Caki2 (cell line): ENCODE results near the gene F12. TPM values are rescaled to one million over a fixed set of nuclear protein-coding genes. Genes with fewer than 3 reads are reported as not detected.

Source experiments
- DNase-seq: peaks from one replicate; pipeline ENCODE4 v3.0.0-alpha.2; 2015; ENCODE audit warnings: low read depth
- in situ Hi-C: cut with HindIII; loops from 2 replicates; pipeline ENCODE4 v1.10.0; 2016; ENCODE audit warnings: low sequenced_read_pairs, low pct_unique_long_range_greater_than_20kb, mixed read lengths
- total RNA-seq: library from RNA; depleted of rRNA; stranded (reverse); fragments of >200 nt; shearing (Covaris generic); gene quantifications from 2 replicates; pipeline ENCODE4 v1.2.3, GENCODE V29; 2014; ENCODE audit warnings: low replicate concordance; rRNA removed

The F12 gene
- total RNA-seq, result 39.4 and 58.6 TPM in 2 replicates

- in situ Hi-C loops, result no loop called here
Measured at GRCh38 chr5:177409043-177409801, at the start of gene F12. TSS of gene F12 (minus strand) at chr5:177409564. CDS start at chr5:177409527, 37 bp downstream.

GRCh38 chr5:177458912-177459350, 49.6 kb upstream of the F12 start:
- in situ Hi-C loops, result no loop called here
- no peak for DNase-seq

More at GRCh38 chr5:177409043-177409801, at the start of gene F12:
- no peak for DNase-seq

- DNase-seq, result no peak
- in situ Hi-C loops, result no loop called here
Measured at GRCh38 chr5:177457852-177458681, 48.7 kb upstream of the F12 start.

GRCh38 chr5:177456976-177457851, 47.9 kb upstream of the F12 start:
- peak; percentile 97 for DNase-seq
- in situ Hi-C loops, result no loop called here

- in situ Hi-C loops, result no loop called here
- no peak for DNase-seq
Measured at GRCh38 chr5:177456591-177456964, 47.2 kb upstream of the F12 start.

GRCh38 chr5:177455661-177456590, 46.6 kb upstream of the F12 start:
- in situ Hi-C loops, result no loop called here
- DNase-seq, result peak; percentile 77

GRCh38 chr5:177455036-177455660, 45.8 kb upstream of the F12 start:
- in situ Hi-C loops, result no loop called here
- DNase-seq, result peak; percentile 90

- in situ Hi-C loops, result no loop called here
- peak; percentile 92 for DNase-seq
Measured at GRCh38 chr5:177454397-177455035, 45.2 kb upstream of the F12 start.

- DNase-seq, result no peak
- in situ Hi-C loops, result no loop called here
Measured at GRCh38 chr5:177453852-177454396, 44.6 kb upstream of the F12 start.

- in situ Hi-C loops, result no loop called here
- no peak for DNase-seq
Measured at GRCh38 chr5:177452688-177453638, 43.6 kb upstream of the F12 start.

- in situ Hi-C loops, result no loop called here
- DNase-seq, result no peak
Measured at GRCh38 chr5:177450667-177451424, 41.5 kb upstream of the F12 start.

- in situ Hi-C loops, result no loop called here
- DNase-seq, result no peak
Measured at GRCh38 chr5:177449140-177450061, 40.0 kb upstream of the F12 start.

GRCh38 chr5:177448244-177448950, 39.0 kb upstream of the F12 start:
- in situ Hi-C loops, result no loop called here
- no peak for DNase-seq
